HepG2 (cell line): ENCODE data around the gene TRMT10C. TPM values are rescaled to one million over a fixed set of nuclear protein-coding genes. Genes with fewer than 3 reads are reported as not detected.

ENCODE experiments used
- ARHGAP35 ChIP-seq: sonication (generic); formaldehyde crosslinking; IDR thresholded peaks from 2 replicates; pipeline ENCODE4 v1.9.0; 2022; ENCODE audit warnings: mild to moderate bottlenecking, inconsistent platforms, moderate library complexity, missing genetic modification reagents, borderline replicate concordance
- BRF2 ChIP-seq: sonication (generic); formaldehyde crosslinking; IDR thresholded peaks from 2 replicates; pipeline ENCODE4 v1.8.1; 2022; ENCODE audit warnings: mild to moderate bottlenecking, missing genetic modification reagents
- DNMT3B ChIP-seq: conservative IDR thresholded peaks from 2 replicates; pipeline ENCODE4 v1.6.1; 2016; ENCODE audit warnings: missing biosample characterization, control low read depth
- DRAP1 ChIP-seq: IDR thresholded peaks from 2 replicates; pipeline ENCODE4 v1.6.1; 2016; ENCODE audit warnings: missing genetic modification reagents, missing compliant biosample characterization
- ELF1 ChIP-seq: sonication (generic); formaldehyde crosslinking; IDR thresholded peaks from 2 replicates; pipeline ENCODE4 v1.4.0; 2020; ENCODE audit warnings: missing genetic modification reagents
- FOXC1 ChIP-seq: sonication (generic); formaldehyde crosslinking; IDR thresholded peaks from 2 replicates; pipeline ENCODE4 v1.8.0; 2022; ENCODE audit warnings: mild to moderate bottlenecking, missing genetic modification reagents, borderline replicate concordance
- FOXJ3 ChIP-seq: sonication (generic); formaldehyde crosslinking; IDR thresholded peaks from 2 replicates; pipeline ENCODE4 v1.4.0; 2020; ENCODE audit warnings: missing genetic modification reagents, mild to moderate bottlenecking, borderline replicate concordance
- HMGXB3 ChIP-seq: sonication (generic); formaldehyde crosslinking; IDR thresholded peaks from 2 replicates; pipeline ENCODE4 v1.4.0; 2020; ENCODE audit warnings: missing genetic modification reagents, borderline replicate concordance
- NKX3-1 ChIP-seq: sonication (generic); formaldehyde crosslinking; IDR thresholded peaks from 2 replicates; pipeline ENCODE4 v1.5.0; 2020; ENCODE audit warnings: missing genetic modification reagents
- TARDBP ChIP-seq: sonication (generic); formaldehyde crosslinking; IDR thresholded peaks from 2 replicates; pipeline ENCODE4 v1.8.0; 2022; ENCODE audit warnings: mild to moderate bottlenecking, missing genetic modification reagents
- TBX3 ChIP-seq: fragments of 450-650 bp; IDR thresholded peaks from 2 replicates; pipeline ENCODE4 v1.6.1; 2017; ENCODE audit warnings: antibody characterized with exemption, mild to moderate bottlenecking, inconsistent platforms, borderline replicate concordance
- ZFP62 ChIP-seq: sonication (generic); formaldehyde crosslinking; IDR thresholded peaks from 2 replicates; pipeline ENCODE4 v1.4.0; 2020; ENCODE audit warnings: missing genetic modification reagents
- ZIK1 ChIP-seq: sonication (generic); formaldehyde crosslinking; IDR thresholded peaks from 2 replicates; pipeline ENCODE4 v1.5.0; 2020; ENCODE audit warnings: mild to moderate bottlenecking, low read depth, missing genetic modification reagents, borderline replicate concordance
- ZNF232 ChIP-seq: sonication (generic); formaldehyde crosslinking; IDR thresholded peaks from 2 replicates; pipeline ENCODE4 v1.4.0; 2020; ENCODE audit warnings: missing genetic modification reagents, borderline replicate concordance
- ZNF484 ChIP-seq: sonication (generic); formaldehyde crosslinking; IDR thresholded peaks from 2 replicates; pipeline ENCODE4 v1.5.1; 2020; ENCODE audit warnings: mild to moderate bottlenecking, low read depth, missing genetic modification reagents, borderline replicate concordance
- ZNF501 ChIP-seq: sonication (generic); formaldehyde crosslinking; IDR thresholded peaks from 2 replicates; pipeline ENCODE4 v1.5.1; 2020; ENCODE audit warnings: mild to moderate bottlenecking, moderate library complexity, missing genetic modification reagents
- ZNF83 ChIP-seq: sonication (generic); formaldehyde crosslinking; IDR thresholded peaks from 2 replicates; pipeline ENCODE4 v1.4.0; 2020; ENCODE audit warnings: missing genetic modification reagents, mild to moderate bottlenecking, borderline replicate concordance
- ZSCAN31 ChIP-seq: sonication (generic); formaldehyde crosslinking; IDR thresholded peaks from 2 replicates; pipeline ENCODE4 v1.5.0; 2020; ENCODE audit warnings: low read depth, mild to moderate bottlenecking, missing genetic modification reagents
- polyA plus RNA-seq, 8 experiments: library from polyadenylated mRNA; depleted of rRNA in 3 of 8; stranded (reverse) in 7 of 8; unstranded in 1 of 8; fragments of >200 nt; fragmentation: Illumina TruSeq in 4 of 8; extraction: Trizol in 4 of 8; gene quantifications; 2 replicates each; pipeline versions ENCODE4 v1.2.1 to v1.2.3, GENCODE V29; 2011 to 2016; ENCODE audit warnings: low read depth in 4 of 8, missing spikeins in 1 of 8, mixed read lengths in 1 of 8; ENCODE audit not compliant: insufficient read depth in 1 of 8
- total RNA-seq, 5 experiments: library from RNA; depleted of rRNA; stranded (reverse); fragments of >200 nt; fragmentation: Illumina TruSeq; extraction: Trizol; gene quantifications; 2 replicates each; pipeline ENCODE4 v1.2.3, GENCODE V29; 2016; ENCODE audit warnings: low read depth in 1 of 5
- TF ChIP-seq, protein P1 (sequence below): sonication (generic); formaldehyde crosslinking; IDR thresholded peaks from 2 replicates; pipeline ENCODE4 v1.4.0; 2020; ENCODE audit warnings: missing genetic modification reagents
- TF ChIP-seq, protein P2 (sequence below): IDR thresholded peaks from 2 replicates; pipeline ENCODE4 v1.6.1; 2016; ENCODE audit warnings: missing biosample characterization, missing genetic modification reagents, low read depth

TRMT10C gene
- total and polyA plus RNA-seq, 2 of the 13 experiments (the other 11 are each of a cell fraction or from before 2014, with no cell fraction given): 10.8 to 39.2 TPM

DNA sequence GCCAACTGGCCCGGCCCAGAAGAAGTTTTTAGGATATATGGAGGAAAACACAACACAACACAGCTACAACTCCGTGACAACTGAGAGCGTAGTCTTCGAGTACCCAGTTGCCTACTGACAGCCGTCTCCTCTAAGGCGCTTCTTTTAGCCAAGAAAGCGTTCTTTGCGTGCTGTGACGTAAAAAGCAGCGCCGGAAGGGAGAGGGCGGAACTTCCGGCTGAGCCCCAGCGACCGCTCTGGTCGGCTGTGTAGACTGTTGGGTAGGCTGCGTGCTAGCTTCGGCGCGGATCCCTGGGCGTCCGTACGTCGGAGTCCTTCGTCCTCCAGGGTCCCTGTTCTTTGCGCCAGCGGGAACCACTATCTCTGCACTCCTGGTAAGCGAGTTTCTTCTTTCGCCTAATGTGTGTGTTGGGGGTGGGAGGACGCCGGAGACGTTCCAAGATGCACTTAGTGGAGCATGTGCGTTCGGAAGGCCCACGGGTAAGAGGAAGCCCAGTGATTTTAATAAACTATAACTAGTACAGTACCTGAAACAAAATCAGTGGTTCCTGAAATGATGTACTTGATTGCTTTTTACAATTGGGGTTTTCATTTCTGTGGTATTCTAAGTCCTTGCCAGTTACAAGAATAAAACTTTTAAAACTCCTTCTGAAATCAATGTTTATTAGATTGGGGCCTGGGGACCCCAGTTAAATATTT is at the start of gene TRMT10C (continued):
- TF ChIP-seq, protein P1, sequence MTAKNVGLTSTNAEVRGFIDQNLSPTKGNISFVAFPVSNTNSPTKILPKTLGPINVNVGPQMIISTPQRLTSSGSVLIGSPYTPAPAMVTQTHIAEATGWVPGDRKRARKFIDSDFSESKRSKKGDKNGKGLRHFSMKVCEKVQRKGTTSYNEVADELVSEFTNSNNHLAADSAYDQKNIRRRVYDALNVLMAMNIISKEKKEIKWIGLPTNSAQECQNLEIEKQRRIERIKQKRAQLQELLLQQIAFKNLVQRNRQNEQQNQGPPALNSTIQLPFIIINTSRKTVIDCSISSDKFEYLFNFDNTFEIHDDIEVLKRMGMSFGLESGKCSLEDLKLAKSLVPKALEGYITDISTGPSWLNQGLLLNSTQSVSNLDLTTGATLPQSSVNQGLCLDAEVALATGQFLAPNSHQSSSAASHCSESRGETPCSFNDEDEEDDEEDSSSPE (CRISPR knock-in tag): peak; percentile 86
- TF ChIP-seq TBX3: no peak
- TF ChIP-seq ZNF232 (CRISPR knock-in tag): peak; percentile 50; the same call in 1 of the 2 replicates
- peak; percentile 18; the same call in 1 of the 2 replicates for TF ChIP-seq ZSCAN31
- no peak for TF ChIP-seq ZNF83 (CRISPR knock-in tag)
- TF ChIP-seq NKX3-1 (CRISPR knock-in tag): 0 out of 2 replicates have a peak, but pooled peaks have one; percentile 48
- peak; percentile 69; the same call in 1 of the 2 replicates for TF ChIP-seq TARDBP (CRISPR knock-in tag)
- TF ChIP-seq ELF1 (CRISPR knock-in tag): peak; percentile 79
- TF ChIP-seq ARHGAP35: no peak
- no peak for TF ChIP-seq ZIK1 (CRISPR knock-in tag)
- TF ChIP-seq DRAP1 (CRISPR knock-in tag): peak; percentile 90
- 0 out of 2 replicates have a peak, but pooled peaks have one; percentile 69 for TF ChIP-seq ZFP62
- no peak for TF ChIP-seq DNMT3B (CRISPR knock-in tag)
- no peak for TF ChIP-seq ZNF484 (CRISPR knock-in tag)
- TF ChIP-seq HMGXB3: peak; percentile 43; the same call in 1 of the 2 replicates
- no peak for TF ChIP-seq BRF2 (CRISPR knock-in tag)
- TF ChIP-seq, protein P2, sequence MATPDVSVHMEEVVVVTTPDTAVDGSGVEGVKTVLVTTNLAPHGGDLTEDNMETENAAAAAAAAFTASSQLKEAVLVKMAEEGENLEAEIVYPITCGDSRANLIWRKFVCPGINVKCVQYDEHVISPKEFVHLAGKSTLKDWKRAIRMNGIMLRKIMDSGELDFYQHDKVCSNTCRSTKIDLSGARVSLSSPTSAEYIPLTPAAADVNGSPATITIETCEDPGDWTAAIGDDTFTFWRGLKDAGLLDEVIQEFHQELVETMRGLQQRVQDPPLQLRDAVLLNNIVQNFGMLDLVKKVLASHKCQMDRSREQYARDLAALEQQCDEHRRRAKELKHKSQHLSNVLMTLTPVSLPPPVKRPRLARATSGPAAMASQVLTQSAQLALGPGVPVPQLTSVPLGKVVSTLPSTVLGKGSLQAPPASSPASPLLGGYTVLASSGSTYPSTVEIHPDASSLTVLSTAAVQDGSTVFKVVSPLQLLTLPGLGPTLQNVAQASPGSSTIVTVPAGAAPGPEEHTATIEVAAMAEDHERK (CRISPR knock-in tag): peak; percentile 90
- TF ChIP-seq FOXC1 (CRISPR knock-in tag): peak; percentile 41
- 0 out of 2 replicates have a peak, but pooled peaks have one; percentile 72 for TF ChIP-seq FOXJ3 (CRISPR knock-in tag)
- peak; percentile 78 for TF ChIP-seq ZNF501 (CRISPR knock-in tag)
